Measurements from ENCODE around the gene NPAS1. TPM values are rescaled to one million over a fixed set of nuclear protein-coding genes. Genes with fewer than 3 reads are reported as not detected.

Gene NPAS1
- total RNA-seq, 1 experiment from 2014 or later: 4.6 TPM

GRCh38 chr19:47032171-47032811 lies 12.7 kb downstream of the NPAS1 start:
- H3K4me1 ChIP-seq (ENCODE audit: control insufficient read depth in 1 of 2, insufficient read depth in 2 of 2, low read length in 2 of 2): peaks cover 22 to 31% of the 10 kb centered on the region in 2 experiments
- POLR2A ChIA-PET: no interaction called here
- no peak overlapping the region for H3K27ac ChIP-seq (ENCODE audit: low read depth, low read length)
- H3K27me3 ChIP-seq (ENCODE audit: insufficient read depth, low read length): no peaks in the 10 kb centered on the region
- ATAC-seq (peak; percentile 68), DNase-seq (ENCODE audit: low read depth, low spot score) (peak; percentile 32)
- intact Hi-C loops (cut with micrococcal nuclease): loop anchor here (1.0 kb wide), 1 partner anchor 19 kb away; no protein-coding TSS in a partner anchor
- RAD21 ChIA-PET (ENCODE audit: low non-redundant PET in 1 of 2, low total read pairs in 2 of 2, uncharacterized antibody in 2 of 2, unreplicated experiment in 2 of 2): no interaction called here
- H3K9me3 ChIP-seq (ENCODE audit: control insufficient read depth in 1 of 2, insufficient read depth in 1 of 2, low read depth in 1 of 2, low read length in 2 of 2): no peaks in the 10 kb centered on the region
- no peaks in the 10 kb centered on the region for H4K20me1 ChIP-seq (ENCODE audit: insufficient read depth)
- H2AFZ ChIP-seq (ENCODE audit: low read depth, low read length, poor library complexity, severe bottlenecking): no peak overlapping the region
- BruUV-seq (replicated peaks): no TSS peak
- no peak for TF ChIP-seq ZNF274 (IDR thresholded peaks at IDR 0.05; ENCODE audit: low read depth, low read length)
- TF ChIP-seq REST (IDR thresholded peaks at IDR 0.05; ENCODE audit: low read depth): no peak
- peak; percentile 72 for TF ChIP-seq RAD21 (IDR thresholded peaks at IDR 0.05; ENCODE audit: low read depth)
- TF ChIP-seq JUND (IDR thresholded peaks at IDR 0.05): no peak
- no peak for TF ChIP-seq ZFX (IDR thresholded peaks at IDR 0.05)
- TF ChIP-seq ELF1 (IDR thresholded peaks at IDR 0.05; ENCODE audit: borderline replicate concordance, low read depth): no peak
- TF ChIP-seq CTCF (IDR thresholded peaks at IDR 0.05 in 2 of 3, conservative IDR thresholded peaks at IDR 0.05 in 1 of 3; ENCODE audit: borderline replicate concordance in 1 of 3, insufficient read depth in 1 of 3, low read depth in 2 of 3, low read length in 2 of 3): peak; percentile 73 to 93 (median 90); a peak in 5 of 6 replicates
- TF ChIP-seq ZBTB33 (IDR thresholded peaks at IDR 0.05; ENCODE audit: extremely low read depth, insufficient replicate concordance, low read length): no peak
- no peaks in the 10 kb centered on the region for H3K9me2 ChIP-seq (ENCODE audit: insufficient read depth)
- H3K9ac ChIP-seq (ENCODE audit: low read length): no peak overlapping the region
- H3K4me2 ChIP-seq (ENCODE audit: low read length): peak overlapping the region; percentile 54
- no peak overlapping the region for H3K4me3 ChIP-seq (replicated peaks in 1 of 2; ENCODE audit: low read depth in 1 of 2, low read length in 2 of 2)
- no peaks in the 10 kb centered on the region for H3K79me2 ChIP-seq (ENCODE audit: insufficient read depth, low read length)
- no peaks in the 10 kb centered on the region for H3K36me3 ChIP-seq (ENCODE audit: control insufficient read depth in 1 of 2, insufficient read depth in 2 of 2, low read length in 2 of 2)
- CTCF ChIA-PET: no interaction called here
